Parathyroid adenoma (tissue), 2 donors: ENCODE measurements around the gene MTUS2.

Experiments
- H2AFZ ChIP-seq: fragments of 300-600 bp; sonication (generic); one replicate; pipeline ENCODE4 v1.7.0; 2017; ENCODE audit warnings: antibody characterized with exemption, mild to moderate bottlenecking
- H3K27ac ChIP-seq: fragments of 300-600 bp; sonication (generic); one replicate; pipeline ENCODE4 v1.7.0; 2017
- H3K27me3 ChIP-seq: fragments of 300-600 bp; sonication (generic); one replicate; pipeline ENCODE4 v1.7.0; 2017; ENCODE audit warnings: low read length; ENCODE audit not compliant: control insufficient read depth, insufficient read depth
- H3K36me3 ChIP-seq: fragments of 300-600 bp; sonication (generic); one replicate; pipeline ENCODE4 v1.7.0; 2017; ENCODE audit warnings: low read length; ENCODE audit not compliant: control insufficient read depth, insufficient read depth
- H3K4me1 ChIP-seq: fragments of 300-600 bp; sonication (generic); one replicate; pipeline ENCODE4 v1.7.0; 2017; ENCODE audit warnings: control low read depth
- H3K4me2 ChIP-seq: fragments of 300-600 bp; sonication (generic); one replicate; pipeline ENCODE4 v1.7.0; 2017; ENCODE audit warnings: low read length
- H3K4me3 ChIP-seq: fragments of 300-600 bp; sonication (generic); one replicate; pipeline ENCODE4 v1.7.0; 2017; ENCODE audit warnings: low read depth, low read length
- H3K79me2 ChIP-seq: fragments of 300-600 bp; sonication (generic); one replicate; pipeline ENCODE4 v1.7.0; 2017; ENCODE audit warnings: control low read depth
- H3K9ac ChIP-seq: fragments of 300-600 bp; sonication (generic); one replicate; pipeline ENCODE4 v1.7.0; 2017; ENCODE audit warnings: mild to moderate bottlenecking
- H3K9me3 ChIP-seq: fragments of 300-600 bp; sonication (generic); one replicate; pipeline ENCODE4 v1.7.0; 2017; ENCODE audit warnings: low read length; ENCODE audit not compliant: control insufficient read depth
- TF ChIP-seq, protein P1 (sequence below): fragments of 300-600 bp; sonication (generic); IDR thresholded peaks from one replicate; pipeline ENCODE4 v1.7.0; 2017; ENCODE audit warnings: antibody characterized with exemption, mild to moderate bottlenecking
- donor health status: primary hyperparathyroidism.

Gene MTUS2

GRCh38 chr13:28958018-28958417 lies 137.9 kb downstream of the MTUS2 start:
- Histone ChIP-seq H3K9me3 (no peaks in the 10 kb centered on the region), H3K4me2 (no peak overlapping the region), H2AFZ (no peak overlapping the region), H3K4me1 (no peaks in the 10 kb centered on the region), H3K27ac (no peak overlapping the region), H3K36me3 (no peaks in the 10 kb centered on the region), H3K9ac (no peak overlapping the region), H3K79me2 (no peaks in the 10 kb centered on the region), H3K4me3 (no peak overlapping the region), H3K27me3 (no peaks in the 10 kb centered on the region)
- TF ChIP-seq, protein P1, sequence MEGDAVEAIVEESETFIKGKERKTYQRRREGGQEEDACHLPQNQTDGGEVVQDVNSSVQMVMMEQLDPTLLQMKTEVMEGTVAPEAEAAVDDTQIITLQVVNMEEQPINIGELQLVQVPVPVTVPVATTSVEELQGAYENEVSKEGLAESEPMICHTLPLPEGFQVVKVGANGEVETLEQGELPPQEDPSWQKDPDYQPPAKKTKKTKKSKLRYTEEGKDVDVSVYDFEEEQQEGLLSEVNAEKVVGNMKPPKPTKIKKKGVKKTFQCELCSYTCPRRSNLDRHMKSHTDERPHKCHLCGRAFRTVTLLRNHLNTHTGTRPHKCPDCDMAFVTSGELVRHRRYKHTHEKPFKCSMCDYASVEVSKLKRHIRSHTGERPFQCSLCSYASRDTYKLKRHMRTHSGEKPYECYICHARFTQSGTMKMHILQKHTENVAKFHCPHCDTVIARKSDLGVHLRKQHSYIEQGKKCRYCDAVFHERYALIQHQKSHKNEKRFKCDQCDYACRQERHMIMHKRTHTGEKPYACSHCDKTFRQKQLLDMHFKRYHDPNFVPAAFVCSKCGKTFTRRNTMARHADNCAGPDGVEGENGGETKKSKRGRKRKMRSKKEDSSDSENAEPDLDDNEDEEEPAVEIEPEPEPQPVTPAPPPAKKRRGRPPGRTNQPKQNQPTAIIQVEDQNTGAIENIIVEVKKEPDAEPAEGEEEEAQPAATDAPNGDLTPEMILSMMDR = no peak

DNA sequence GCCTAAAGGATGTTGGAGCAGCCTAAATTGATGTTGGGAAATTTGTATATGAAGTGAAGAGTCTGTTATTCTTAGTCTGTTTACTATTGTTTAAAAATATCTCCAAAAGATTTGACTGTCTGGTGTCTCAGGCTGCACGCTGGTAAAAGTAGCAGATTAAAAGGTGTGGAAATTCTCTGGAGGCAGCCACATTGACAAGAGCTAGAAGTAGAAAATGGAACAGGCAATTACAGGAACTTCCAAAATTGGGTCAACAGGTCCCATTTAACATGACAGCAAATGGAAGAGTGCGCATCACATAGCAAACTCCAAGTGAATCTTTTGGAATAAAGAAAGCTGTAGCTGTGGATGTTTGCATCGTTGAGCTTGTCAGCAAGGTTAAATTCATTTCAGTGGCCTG lies 138.3 kb downstream of the MTUS2 start:
- Histone ChIP-seq H3K27me3 (no peaks in the 10 kb centered on the region), H3K79me2 (no peaks in the 10 kb centered on the region), H3K9me3 (no peaks in the 10 kb centered on the region), H2AFZ (no peak overlapping the region), H3K9ac (no peak overlapping the region), H3K4me3 (no peak overlapping the region), H3K4me2 (no peak overlapping the region), H3K4me1 (no peaks in the 10 kb centered on the region), H3K36me3 (no peaks in the 10 kb centered on the region), H3K27ac (no peak overlapping the region)
- TF ChIP-seq, protein P1 = no peak

DNA sequence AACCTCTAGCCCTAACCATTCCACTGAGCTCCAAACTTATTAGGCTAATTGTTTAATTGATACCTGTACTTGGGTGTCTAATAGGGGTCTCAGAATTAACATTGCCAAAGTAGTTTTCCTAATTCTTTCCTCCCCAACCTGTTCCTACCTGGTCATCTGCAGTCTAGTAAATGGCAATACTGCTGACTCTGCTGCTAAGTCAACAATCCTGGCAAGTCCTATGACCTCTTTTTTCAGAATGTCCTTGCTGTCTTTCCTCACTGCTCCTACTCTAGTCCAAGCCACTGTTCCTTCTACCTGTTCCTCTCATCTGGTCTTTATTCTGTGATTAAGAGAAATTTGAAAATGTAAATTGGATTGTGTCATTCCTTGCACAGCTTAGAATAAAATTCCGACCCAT lies 143.9 kb downstream of the MTUS2 start:
- H3K4me2 ChIP-seq = no peak overlapping the region
- H3K36me3 ChIP-seq = no peaks in the 10 kb centered on the region
- H2AFZ ChIP-seq = no peak overlapping the region
- no peak overlapping the region for H3K4me3 ChIP-seq
- H3K9ac ChIP-seq = no peak overlapping the region
- H3K27ac ChIP-seq = no peak overlapping the region
- no peaks in the 10 kb centered on the region for H3K79me2 ChIP-seq
- H3K9me3 ChIP-seq = no peaks in the 10 kb centered on the region
- TF ChIP-seq, protein P1 = no peak
- no peaks in the 10 kb centered on the region for H3K27me3 ChIP-seq
- H3K4me1 ChIP-seq = no peaks in the 10 kb centered on the region

DNA sequence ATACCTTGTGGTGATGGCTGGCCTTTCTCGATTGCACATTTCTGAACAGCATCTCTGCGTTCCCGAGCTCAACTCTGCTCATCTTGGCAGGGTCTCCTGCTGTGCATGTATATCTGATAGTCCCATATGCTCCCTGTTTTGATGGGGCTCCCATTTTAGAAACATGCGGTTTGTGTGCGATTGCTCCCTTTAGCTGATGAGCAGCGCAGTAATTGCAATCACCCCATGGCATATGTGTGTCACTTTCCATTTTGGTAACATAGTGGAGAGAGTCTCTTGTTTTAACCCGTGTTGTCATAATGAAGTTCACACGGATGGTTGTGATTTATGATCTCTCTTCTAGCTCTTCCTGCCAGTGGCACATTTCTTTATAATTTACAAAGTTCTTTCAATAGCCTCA lies 144.7 kb downstream of the MTUS2 start:
- Histone ChIP-seq H3K36me3 (no peaks in the 10 kb centered on the region), H3K4me3 (no peak overlapping the region), H3K9ac (no peak overlapping the region), H3K4me1 (no peaks in the 10 kb centered on the region), H3K27ac (no peak overlapping the region), H3K79me2 (no peaks in the 10 kb centered on the region), H2AFZ (no peak overlapping the region), H3K27me3 (no peaks in the 10 kb centered on the region), H3K4me2 (no peak overlapping the region), H3K9me3 (no peaks in the 10 kb centered on the region)
- TF ChIP-seq, protein P1 = no peak

- H3K9ac ChIP-seq = no peak overlapping the region
- no peaks in the 10 kb centered on the region for H3K4me1 ChIP-seq
- no peak overlapping the region for H2AFZ ChIP-seq
- H3K27ac ChIP-seq = no peak overlapping the region
- no peak overlapping the region for H3K4me3 ChIP-seq
- no peak overlapping the region for H3K4me2 ChIP-seq
- no peaks in the 10 kb centered on the region for H3K36me3 ChIP-seq
- no peaks in the 10 kb centered on the region for H3K27me3 ChIP-seq
- no peaks in the 10 kb centered on the region for H3K79me2 ChIP-seq
- TF ChIP-seq, protein P1 = no peak
- no peaks in the 10 kb centered on the region for H3K9me3 ChIP-seq
These were observed 147.1 kb downstream of the MTUS2 start for GRCh38 chr13:28967029-28967915.
